ENCODE results near the gene SHROOM3. TPM values are rescaled to one million over a fixed set of nuclear protein-coding genes. Genes with fewer than 3 reads are reported as not detected.

The SHROOM3 gene
- total RNA-seq, 1 donor from 2014 or later: 192 TPM

GRCh38 chr4:76525751-76526150, 90.7 kb downstream of the SHROOM3 start:
- Histone ChIP-seq H3K4me1 (peaks cover 0 to 13% of the 10 kb centered on the region in 2 donors), H3K36me3 (no peaks in the 10 kb centered on the region), H3K9me3 (no peaks in the 10 kb centered on the region), H3K27ac (peak overlapping the region; percentile 64 to 67), H3K4me3 (no peak overlapping the region), H3K27me3 (no peaks in the 10 kb centered on the region)
- TF ChIP-seq CTCF (IDR thresholded peaks at IDR 0.05): no peak
- intact Hi-C loops (cut with DNase I): no loop called here
- DNase-seq (ENCODE audit: low spot score in 2 of 2): no peak

- H3K4me3 ChIP-seq: peak overlapping the region; percentile 7 to 16
- H3K27me3 ChIP-seq: no peaks in the 10 kb centered on the region
- H3K27ac ChIP-seq: peak overlapping the region; percentile 64 to 67
- no peaks in the 10 kb centered on the region for H3K36me3 ChIP-seq
- intact Hi-C loops (cut with DNase I): no loop called here
- H3K9me3 ChIP-seq: no peaks in the 10 kb centered on the region
- DNase-seq (ENCODE audit: low spot score in 2 of 2): no peak
- TF ChIP-seq CTCF (IDR thresholded peaks at IDR 0.05): no peak
- H3K4me1 ChIP-seq: peaks cover 0 to 13% of the 10 kb centered on the region in 2 donors
These were observed 91.6 kb downstream of the SHROOM3 start for GRCh38 chr4:76526585-76526990.

DNA sequence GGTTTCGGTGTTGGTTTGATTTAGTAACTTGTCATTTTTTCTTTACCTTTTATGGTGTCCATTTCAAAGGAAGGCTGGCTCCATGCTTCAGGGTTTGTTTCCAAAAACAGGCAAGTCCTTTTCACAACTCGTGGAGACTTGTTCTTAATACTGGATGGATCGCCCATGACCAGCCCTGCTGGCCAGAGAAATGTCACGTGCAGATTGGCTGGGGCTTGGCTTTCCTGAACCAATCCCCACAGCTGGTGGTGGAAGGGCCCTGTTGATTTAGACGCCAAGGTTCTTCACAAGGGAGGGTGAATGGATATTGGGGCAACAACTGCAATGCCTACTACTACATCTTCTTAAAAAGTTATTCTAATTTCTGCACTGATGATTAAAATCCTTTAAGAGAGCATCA, 92.6 kb downstream of the SHROOM3 start:
- Histone ChIP-seq H3K36me3 (no peaks in the 10 kb centered on the region), H3K9me3 (no peaks in the 10 kb centered on the region), H3K4me3 (no peak overlapping the region), H3K27ac (peak overlapping the region in 1 of 2 donors; percentile 64), H3K27me3 (no peaks in the 10 kb centered on the region), H3K4me1 (peaks cover 0 to 13% of the 10 kb centered on the region in 2 donors)
- intact Hi-C loops (cut with DNase I): no loop called here
- no peak for TF ChIP-seq CTCF (IDR thresholded peaks at IDR 0.05)
- no peak for DNase-seq (ENCODE audit: low spot score in 2 of 2)

DNA sequence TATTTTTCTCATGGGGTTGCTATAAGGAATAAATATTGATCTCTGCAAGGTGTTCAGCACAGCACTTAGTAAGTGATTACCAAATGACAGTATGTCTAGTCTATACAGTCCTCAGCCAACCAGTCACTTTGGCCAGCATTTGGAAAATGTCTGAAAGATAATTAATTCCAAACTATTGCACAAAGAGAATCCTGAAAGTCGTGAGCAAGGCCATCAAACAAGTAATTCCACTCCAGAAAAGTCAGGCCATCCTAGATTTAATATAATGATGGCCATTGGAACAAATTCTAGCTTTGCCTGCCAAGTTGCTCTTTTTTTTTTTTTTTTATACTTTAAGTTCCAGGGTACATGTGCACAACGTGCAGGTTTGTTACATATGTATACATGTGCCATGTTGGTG, 96.6 kb downstream of the SHROOM3 start:
- Histone ChIP-seq H3K27ac (no peak overlapping the region), H3K4me1 (peaks cover 0 to 6% of the 10 kb centered on the region in 2 donors), H3K4me3 (no peak overlapping the region), H3K9me3 (no peaks in the 10 kb centered on the region), H3K27me3 (no peaks in the 10 kb centered on the region), H3K36me3 (no peaks in the 10 kb centered on the region)
- no peak for TF ChIP-seq CTCF (IDR thresholded peaks at IDR 0.05)
- intact Hi-C loops (cut with DNase I): no loop called here
- DNase-seq (ENCODE audit: low spot score in 2 of 2): no peak

GRCh38 chr4:76532805-76533204, 97.8 kb downstream of the SHROOM3 start:
- no peaks in the 10 kb centered on the region for H3K9me3 ChIP-seq
- no peak overlapping the region for H3K27ac ChIP-seq
- H3K27me3 ChIP-seq: no peaks in the 10 kb centered on the region
- intact Hi-C loops (cut with DNase I): no loop called here
- no peaks in the 10 kb centered on the region for H3K4me1 ChIP-seq
- TF ChIP-seq CTCF (IDR thresholded peaks at IDR 0.05): no peak
- no peaks in the 10 kb centered on the region for H3K36me3 ChIP-seq
- no peak overlapping the region for H3K4me3 ChIP-seq
- DNase-seq (ENCODE audit: low spot score in 2 of 2): no peak

DNA sequence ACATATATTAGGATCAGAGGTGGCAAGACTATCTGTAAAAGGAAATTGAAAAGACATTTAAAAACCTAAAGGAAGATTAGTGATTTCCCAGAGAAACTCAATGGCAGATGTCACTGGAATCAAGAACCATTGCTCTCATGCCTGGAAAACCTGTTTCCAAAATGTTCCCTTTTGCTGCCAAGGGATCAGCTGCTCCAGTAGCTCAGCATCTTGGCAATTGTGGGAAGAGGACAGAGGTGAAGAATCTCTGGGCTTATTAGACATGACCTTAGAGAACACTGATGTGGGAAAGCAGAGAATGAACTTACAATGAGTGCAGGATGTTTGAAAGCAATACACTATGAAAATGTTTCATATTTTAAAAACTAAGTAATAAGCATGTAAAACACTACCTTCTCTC, 98.3 kb downstream of the SHROOM3 start:
- no peaks in the 10 kb centered on the region for H3K27me3 ChIP-seq
- H3K9me3 ChIP-seq: no peaks in the 10 kb centered on the region
- intact Hi-C loops (cut with DNase I): no loop called here
- no peak for TF ChIP-seq CTCF (IDR thresholded peaks at IDR 0.05)
- no peak overlapping the region for H3K4me3 ChIP-seq
- no peaks in the 10 kb centered on the region for H3K4me1 ChIP-seq
- H3K27ac ChIP-seq: no peak overlapping the region
- H3K36me3 ChIP-seq: no peaks in the 10 kb centered on the region
- no peak for DNase-seq (ENCODE audit: low spot score in 2 of 2)

Measured in ascending aorta (tissue), 2 donors.